Kidney epithelial cell (primary cell): ENCODE data around the gene CFAP46. TPM values are rescaled to one million over a fixed set of nuclear protein-coding genes. Genes with fewer than 3 reads are reported as not detected.

Experiments used
- DNase-seq: peaks from one replicate; pipeline ENCODE4 v3.0.0-alpha.2; 2010; ENCODE audit warnings: low read depth
- H3K27me3 ChIP-seq: 2 replicates; pipeline ENCODE4 v1.6.0; 2011; ENCODE audit warnings: low read length; ENCODE audit not compliant: control insufficient read depth, insufficient read depth
- H3K36me3 ChIP-seq: 2 replicates; pipeline ENCODE4 v1.5.1; 2011; ENCODE audit warnings: low read length; ENCODE audit not compliant: control insufficient read depth, insufficient read depth
- H3K4me3 ChIP-seq: 2 replicates; pipeline ENCODE4 v1.5.1; 2011; ENCODE audit warnings: low read depth, mild to moderate bottlenecking, control low read depth, low read length
- total RNA-seq: library from RNA; depleted of rRNA; stranded (reverse); fragments of >200 nt; gene quantifications from 2 replicates; pipeline ENCODE4 v1.2.3, GENCODE V29; 2015
- TF ChIP-seq, protein P1 (sequence below): IDR thresholded peaks from 2 replicates; pipeline ENCODE4 v1.5.1; 2011; ENCODE audit warnings: mild to moderate bottlenecking, moderate library complexity, low read length, control low read depth, inconsistent platforms; ENCODE audit not compliant: insufficient read depth, poor library complexity, severe bottlenecking

The CFAP46 gene
- total RNA-seq, 1 donor from 2014 or later = 5.1 TPM

DNA sequence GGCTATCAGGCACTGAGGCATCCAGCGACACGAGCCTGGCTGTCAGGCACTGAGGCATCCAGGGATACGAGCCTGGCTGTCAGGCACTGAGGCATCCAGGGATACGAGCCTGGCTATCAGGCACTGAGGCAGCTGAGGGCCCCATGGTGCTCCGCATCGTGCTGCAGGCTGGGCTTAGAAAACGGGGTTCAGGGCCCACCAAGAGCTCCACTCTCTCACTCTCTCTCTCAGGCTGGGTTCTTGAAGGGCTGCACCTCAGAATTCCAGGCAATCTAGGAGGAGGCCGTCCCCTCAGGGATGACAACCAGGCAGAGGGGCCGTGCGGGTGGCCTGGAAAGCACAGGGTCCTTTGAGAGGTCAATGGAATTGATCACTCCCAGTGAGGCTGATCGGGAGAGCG is 69.0 kb downstream of the CFAP46 start:
- Histone ChIP-seq H3K27me3 (peaks cover 9% of the 10 kb centered on the region), H3K4me3 (no peak overlapping the region), H3K36me3 (no peaks in the 10 kb centered on the region)
- DNase-seq = no peak
- TF ChIP-seq, protein P1, sequence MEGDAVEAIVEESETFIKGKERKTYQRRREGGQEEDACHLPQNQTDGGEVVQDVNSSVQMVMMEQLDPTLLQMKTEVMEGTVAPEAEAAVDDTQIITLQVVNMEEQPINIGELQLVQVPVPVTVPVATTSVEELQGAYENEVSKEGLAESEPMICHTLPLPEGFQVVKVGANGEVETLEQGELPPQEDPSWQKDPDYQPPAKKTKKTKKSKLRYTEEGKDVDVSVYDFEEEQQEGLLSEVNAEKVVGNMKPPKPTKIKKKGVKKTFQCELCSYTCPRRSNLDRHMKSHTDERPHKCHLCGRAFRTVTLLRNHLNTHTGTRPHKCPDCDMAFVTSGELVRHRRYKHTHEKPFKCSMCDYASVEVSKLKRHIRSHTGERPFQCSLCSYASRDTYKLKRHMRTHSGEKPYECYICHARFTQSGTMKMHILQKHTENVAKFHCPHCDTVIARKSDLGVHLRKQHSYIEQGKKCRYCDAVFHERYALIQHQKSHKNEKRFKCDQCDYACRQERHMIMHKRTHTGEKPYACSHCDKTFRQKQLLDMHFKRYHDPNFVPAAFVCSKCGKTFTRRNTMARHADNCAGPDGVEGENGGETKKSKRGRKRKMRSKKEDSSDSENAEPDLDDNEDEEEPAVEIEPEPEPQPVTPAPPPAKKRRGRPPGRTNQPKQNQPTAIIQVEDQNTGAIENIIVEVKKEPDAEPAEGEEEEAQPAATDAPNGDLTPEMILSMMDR = no peak

DNA sequence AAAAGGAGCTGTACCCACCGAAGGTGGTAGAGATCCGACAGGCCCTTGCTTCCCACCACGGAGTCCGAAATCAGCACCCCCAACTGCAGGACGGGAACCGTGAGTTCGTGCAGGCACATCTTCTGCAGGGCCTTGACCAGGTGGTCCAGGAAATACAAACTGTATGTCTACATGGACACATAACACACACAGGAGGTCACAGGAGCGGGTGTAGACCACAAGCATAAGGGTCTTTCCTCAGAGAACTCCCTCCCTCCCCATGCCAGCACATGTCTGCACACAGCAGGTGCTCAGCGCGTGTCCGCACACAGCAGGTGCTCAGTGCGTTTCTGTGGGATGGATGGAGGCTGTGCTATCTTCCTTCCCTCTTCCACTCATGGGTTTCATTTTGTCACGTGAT is 69.7 kb downstream of the CFAP46 start:
- Histone ChIP-seq H3K4me3 (no peak overlapping the region), H3K36me3 (no peaks in the 10 kb centered on the region), H3K27me3 (peaks cover 9% of the 10 kb centered on the region)
- no peak for DNase-seq
- TF ChIP-seq, protein P1 = no peak

DNA sequence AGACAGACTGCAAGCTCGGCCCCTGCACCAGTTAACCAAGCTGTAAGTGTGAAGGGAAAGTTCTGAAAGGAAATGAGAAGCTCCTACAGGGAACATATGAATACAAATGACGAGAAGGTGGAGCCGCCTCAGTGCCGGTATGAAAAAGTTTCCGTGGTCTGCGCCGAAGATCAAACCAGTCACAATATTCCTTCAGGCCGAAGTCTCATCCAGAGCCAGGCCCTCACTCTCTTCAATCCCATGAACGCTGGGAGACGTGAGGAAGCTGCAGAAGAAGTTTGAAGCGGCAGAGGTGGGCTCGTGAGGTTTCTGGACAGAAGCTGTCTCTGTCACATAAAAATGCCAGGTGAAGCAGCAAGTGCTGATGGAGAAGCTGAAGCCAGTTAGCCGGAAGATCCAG is 71.9 kb downstream of the CFAP46 start:
- Histone ChIP-seq H3K27me3 (peaks cover 1% of the 10 kb centered on the region), H3K36me3 (no peaks in the 10 kb centered on the region), H3K4me3 (no peak overlapping the region)
- TF ChIP-seq, protein P1 = no peak
- no peak for DNase-seq

DNA sequence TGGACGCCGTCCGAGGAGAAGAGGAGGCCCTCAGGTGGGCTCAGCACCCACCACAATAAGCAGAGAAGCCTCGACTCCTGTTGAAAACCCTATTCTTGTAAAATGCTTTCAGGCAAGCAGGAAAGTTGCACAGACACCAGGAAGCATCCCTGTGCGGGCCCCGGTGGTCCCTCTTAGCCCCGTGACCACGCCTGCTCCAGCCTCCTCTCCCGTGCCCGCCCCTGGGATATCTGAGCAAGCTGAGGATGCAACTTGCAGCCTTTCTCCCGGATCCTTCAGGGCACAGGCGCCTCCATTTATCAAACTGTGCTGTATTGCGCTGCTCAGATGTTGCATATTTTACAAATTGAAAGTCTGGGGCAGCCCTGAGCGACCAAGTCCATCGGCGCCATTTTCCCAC is 72.7 kb downstream of the CFAP46 start:
- no peaks in the 10 kb centered on the region for H3K36me3 ChIP-seq
- no peak for DNase-seq
- no peaks in the 10 kb centered on the region for H3K27me3 ChIP-seq
- TF ChIP-seq, protein P1 = no peak
- H3K4me3 ChIP-seq = no peak overlapping the region

DNA sequence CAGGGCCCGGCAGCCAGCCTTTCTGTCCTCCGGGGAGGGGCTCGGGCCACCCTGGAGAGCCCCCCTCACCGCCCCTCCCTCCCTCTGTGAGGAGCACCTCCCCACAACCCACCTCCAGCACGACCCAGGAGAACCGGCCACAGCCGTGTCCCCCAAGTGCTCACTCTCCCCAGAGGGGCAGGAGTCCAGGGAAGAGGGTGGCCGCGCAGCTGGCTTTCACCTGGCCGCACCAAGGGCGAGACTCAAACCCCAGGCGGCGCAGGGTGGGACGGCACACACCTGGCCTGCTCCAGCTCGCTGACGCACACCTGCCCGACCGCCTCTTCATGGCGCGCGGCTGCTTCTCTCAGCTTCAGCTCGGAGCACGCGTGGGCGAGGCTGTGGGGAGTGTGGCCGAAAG is 73.4 kb downstream of the CFAP46 start:
- DNase-seq = no peak
- TF ChIP-seq, protein P1 = no peak
- Histone ChIP-seq H3K27me3 (no peaks in the 10 kb centered on the region), H3K4me3 (no peak overlapping the region), H3K36me3 (no peaks in the 10 kb centered on the region)

DNA sequence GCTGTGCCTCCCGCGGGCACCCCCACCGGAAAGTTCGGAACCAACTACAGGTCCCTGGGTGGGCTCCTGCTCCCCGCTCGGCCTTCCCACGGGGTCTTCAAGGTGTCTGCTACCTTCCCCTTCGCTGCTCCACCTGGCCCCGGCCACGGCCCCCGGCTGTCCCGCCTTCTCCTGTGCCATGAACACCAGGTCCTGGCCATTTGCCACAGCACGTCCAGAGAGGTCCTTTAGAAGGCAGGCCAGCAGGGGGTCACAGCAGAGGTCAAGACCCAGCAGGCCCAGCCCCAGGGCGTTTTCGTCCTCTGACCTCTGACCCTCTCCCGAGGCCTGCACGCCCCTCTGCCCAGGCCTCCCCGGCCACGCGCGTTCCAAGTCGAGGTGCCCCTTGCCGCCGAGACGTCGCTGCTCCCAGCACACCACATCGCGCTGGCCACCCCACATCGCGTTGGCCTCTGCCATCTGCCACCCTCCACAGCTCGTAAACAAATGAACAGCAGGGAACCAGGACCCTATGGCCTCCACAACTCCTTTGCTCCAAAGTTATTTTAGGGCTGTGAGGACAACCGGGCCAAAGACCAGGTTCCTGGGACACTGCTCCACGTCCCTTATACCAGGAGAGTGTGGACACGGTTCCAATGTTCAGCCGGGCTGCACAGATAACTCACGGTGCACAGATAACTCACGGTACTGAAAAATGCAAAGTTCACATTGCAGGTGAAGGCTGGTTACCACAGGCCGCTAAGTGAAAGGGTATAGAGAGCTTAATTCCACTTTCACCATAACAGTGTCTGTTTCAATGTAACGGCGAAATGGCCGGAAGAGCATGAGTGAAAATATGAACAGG is 74.3 kb downstream of the CFAP46 start:
- Histone ChIP-seq H3K4me3 (no peak overlapping the region), H3K27me3 (peaks cover 6% of the 10 kb centered on the region), H3K36me3 (no peaks in the 10 kb centered on the region)
- TF ChIP-seq, protein P1 = no peak
- no peak for DNase-seq
